HG02678 (cell line): ENCODE data around the gene ISG15.

Experiments used
- ATAC-seq: cut with Tn5 transposase; IDR thresholded peaks from one replicate; pipeline ENCODE4 v1.9.1; 2021; ENCODE audit warnings: mild to moderate bottlenecking, moderate library complexity; ENCODE audit not compliant: unreplicated experiment

ISG15 gene

GRCh38 chr1:1058088-1058905 is 45.0 kb downstream of the ISG15 start:
- ATAC-seq, result no peak

- peak; percentile 38 for ATAC-seq
These were observed 45.7 kb downstream of the ISG15 start for GRCh38 chr1:1058921-1059493.

- peak; percentile 71 for ATAC-seq
These were observed 46.4 kb downstream of the ISG15 start for GRCh38 chr1:1059494-1060280.

GRCh38 chr1:1060281-1061000 is 47.1 kb downstream of the ISG15 start:
- no peak for ATAC-seq

GRCh38 chr1:1061682-1062345 is 48.5 kb downstream of the ISG15 start:
- ATAC-seq, result no peak

GRCh38 chr1:1062348-1063163 is 49.3 kb downstream of the ISG15 start:
- no peak for ATAC-seq

- no peak for ATAC-seq
These were observed 50.1 kb downstream of the ISG15 start for GRCh38 chr1:1063261-1063944.
